K562 (cell line): ENCODE results near the gene ABLIM2. TPM values are rescaled to one million over a fixed set of nuclear protein-coding genes. Genes with fewer than 3 reads are reported as not detected.

Source experiments
- CTCF ChIP-seq, 3 experiments: IDR thresholded peaks in 2 of 3; conservative IDR thresholded peaks in 1 of 3; 2 replicates each; pipeline ENCODE4 v1.5.1; 2011 to 2012; ENCODE audit warnings: low read length in 3 of 3, mild to moderate bottlenecking in 3 of 3, control low read depth in 2 of 3, improper control_type of control experiment in 1 of 3, inconsistent platforms in 1 of 3, low read depth in 1 of 3, mixed read lengths in 1 of 3, moderate library complexity in 1 of 3; ENCODE audit not compliant: insufficient read depth in 2 of 3
- DEAF1 ChIP-seq: fragments of 450-650 bp; formaldehyde crosslinking; IDR thresholded peaks from 2 replicates; pipeline ENCODE4 v1.4.0; 2020; ENCODE audit warnings: mild to moderate bottlenecking, moderate library complexity
- MAFG ChIP-seq: fragments of 450-650 bp; conservative IDR thresholded peaks from 2 replicates; pipeline ENCODE4 v1.6.1; 2016; ENCODE audit warnings: missing genetic modification characterization, missing compliant biosample characterization
- RAD21 ChIP-seq, 2 experiments: fragments of 250-450 bp in 1 of 2; fragments of 450-650 bp in 1 of 2; sonication (Bioruptor Pico) in 1 of 2; formaldehyde crosslinking in 1 of 2; IDR thresholded peaks in 1 of 2; conservative IDR thresholded peaks in 1 of 2; 2 replicates each; pipeline versions ENCODE4 v1.4.0 to v1.8.0; 2020 to 2022; ENCODE audit warnings: mild to moderate bottlenecking in 2 of 2, moderate library complexity in 1 of 2
- SMC3 ChIP-seq: conservative IDR thresholded peaks from 2 replicates; pipeline ENCODE4 v1.6.1; 2011; ENCODE audit warnings: low read depth, low read length, improper control_type of control experiment; ENCODE audit not compliant: insufficient read depth
- ZHX1 ChIP-seq: fragments of 150-350 bp; conservative IDR thresholded peaks from 2 replicates; pipeline ENCODE4 v1.6.1; 2014; ENCODE audit warnings: low read length
- polyA plus RNA-seq, 8 experiments: library from polyadenylated mRNA; depleted of rRNA in 4 of 8; stranded (reverse) in 5 of 8; unstranded in 3 of 8; fragments of >200 nt; fragmentation: Nextera tagmentation in 2 of 8; fragmentation: Illumina TruSeq in 1 of 8; extraction: Ambion mirVana in 2 of 8; extraction: Trizol in 1 of 8; gene quantifications; 2 replicates each; pipeline versions ENCODE4 v1.2.1 to v1.2.3, GENCODE V29; 2011 to 2014; ENCODE audit warnings: inconsistent platforms in 1 of 8, missing spikeins in 1 of 8
- total RNA-seq, 7 experiments: library from RNA; depleted of rRNA in 6 of 7; stranded (reverse); fragments of >200 nt in 6 of 7; fragmentation: Illumina TruSeq in 2 of 7; extraction: Trizol in 2 of 7; gene quantifications; 2 replicates each; pipeline versions ENCODE4 v1.2.1 to v1.2.3, GENCODE V29; 2011 to 2021; ENCODE audit warnings: low replicate concordance in 1 of 7

Gene ABLIM2
- total and polyA plus RNA-seq, 9 of the 15 experiments (the other 6 are each of a cell fraction or from before 2014, with no cell fraction given): not detected

- TF ChIP-seq RAD21 (CRISPR knock-in tag; conservative IDR thresholded peaks at IDR 0.05 in 1 of 2, IDR thresholded peaks at IDR 0.05 in 1 of 2): peak; percentile 86 to 93
- 0 out of 2 replicates have a peak, but pooled peaks have one; percentile 80 for TF ChIP-seq ZHX1
- TF ChIP-seq SMC3: peak; percentile 64
- peak; percentile 74 for TF ChIP-seq DEAF1 (CRISPR knock-in tag)
- TF ChIP-seq CTCF (IDR thresholded peaks at IDR 0.05 in 2 of 3, conservative IDR thresholded peaks at IDR 0.05 in 1 of 3; ENCODE audit: insufficient read depth in 2 of 3, low read depth in 1 of 3, low read length in 3 of 3): peak; percentile 79 to 87 (median 84)
- 0 out of 2 replicates have a peak, but pooled peaks have one; percentile 35 for TF ChIP-seq MAFG (tag)
Observed at GRCh38 chr4:8176547-8177399, 18.2 kb upstream of the ABLIM2 start (continued).
